ENCODE measurements around the gene OLFML2B.

OLFML2B gene

DNA sequence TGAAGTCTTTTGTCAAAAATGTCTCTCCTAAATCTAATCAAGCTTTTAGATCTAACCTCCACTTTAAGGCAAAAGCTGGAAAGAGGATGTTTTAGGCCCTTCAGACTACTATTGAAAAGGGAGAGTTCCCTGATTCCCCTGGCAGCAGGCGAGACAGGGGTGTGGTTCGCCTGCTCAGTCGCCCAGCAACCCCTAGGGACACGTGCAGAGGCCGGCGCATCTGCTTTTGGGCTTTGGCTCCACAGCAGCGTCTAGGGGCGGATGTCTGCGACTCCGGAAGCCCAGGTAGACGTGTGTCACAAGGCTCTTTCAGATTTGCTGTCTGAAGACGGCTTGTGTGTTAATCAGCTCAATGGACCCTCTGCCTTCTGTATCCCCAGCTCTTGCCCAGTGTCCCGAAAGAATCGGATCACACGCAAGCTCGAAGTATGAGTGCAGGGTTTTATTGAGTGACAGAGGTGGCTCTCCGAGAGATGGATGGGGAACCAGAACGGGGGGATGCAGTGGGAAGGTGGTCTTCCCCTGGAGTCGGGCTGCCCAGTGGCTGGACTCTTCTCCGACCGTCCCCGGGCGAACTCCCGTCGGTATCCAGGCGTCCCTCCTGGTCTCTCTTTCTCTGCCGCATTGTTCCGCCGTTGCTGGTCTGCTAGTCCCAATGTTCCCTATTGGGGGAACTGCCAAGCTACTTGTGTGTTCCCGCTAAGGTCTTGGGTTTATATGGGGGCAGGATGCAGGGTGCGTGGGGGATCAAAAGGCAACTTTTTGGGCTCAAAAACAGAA, 45.5 kb downstream of the OLFML2B start:
- no peak for DNase-seq (ENCODE audit: low spot score)

DNA sequence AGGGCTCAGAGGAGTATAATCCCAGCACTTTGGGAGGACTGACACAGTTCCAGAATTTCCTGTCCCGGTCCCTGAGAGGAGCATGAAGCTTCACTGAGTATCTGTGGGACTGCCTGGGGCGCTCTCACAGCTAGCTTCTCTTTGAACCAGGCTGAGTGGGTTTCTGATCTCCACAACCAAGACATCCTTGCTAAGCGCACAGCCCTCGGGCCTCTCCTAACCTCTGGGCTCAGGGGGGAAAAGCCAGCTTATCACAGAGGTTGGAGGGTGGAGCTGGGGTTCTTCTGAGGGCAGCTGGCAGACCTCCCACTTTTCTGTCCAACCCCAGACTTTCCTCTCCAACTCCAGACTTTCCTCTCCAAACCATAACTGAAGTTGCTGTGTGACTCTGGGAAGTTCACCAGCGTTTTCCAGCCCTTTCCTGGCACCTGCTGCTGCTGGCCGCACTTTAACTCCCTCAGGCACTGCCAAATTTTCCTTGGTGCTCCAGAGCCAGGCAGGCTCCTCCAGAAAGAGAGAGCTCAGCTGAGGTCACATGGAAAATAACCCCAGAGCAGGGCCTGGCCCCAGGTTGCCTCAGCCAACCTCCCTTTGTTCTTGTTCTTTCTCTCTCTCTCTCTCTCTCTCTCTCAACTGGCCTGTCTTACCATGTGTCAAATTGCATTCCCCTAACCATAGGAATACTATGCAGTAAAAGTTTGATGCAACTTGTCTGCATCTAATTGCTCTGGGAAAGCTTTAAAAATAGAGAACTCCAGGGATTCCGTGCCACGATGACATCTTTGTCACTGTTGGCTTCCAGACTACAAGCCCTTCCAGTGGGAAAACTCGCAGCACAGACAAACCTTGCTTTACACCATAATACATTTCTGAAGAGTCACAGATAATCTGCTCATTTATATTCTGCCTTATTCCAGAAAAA, 49.5 kb downstream of the OLFML2B start:
- no peak for DNase-seq (ENCODE audit: low spot score)

DNA sequence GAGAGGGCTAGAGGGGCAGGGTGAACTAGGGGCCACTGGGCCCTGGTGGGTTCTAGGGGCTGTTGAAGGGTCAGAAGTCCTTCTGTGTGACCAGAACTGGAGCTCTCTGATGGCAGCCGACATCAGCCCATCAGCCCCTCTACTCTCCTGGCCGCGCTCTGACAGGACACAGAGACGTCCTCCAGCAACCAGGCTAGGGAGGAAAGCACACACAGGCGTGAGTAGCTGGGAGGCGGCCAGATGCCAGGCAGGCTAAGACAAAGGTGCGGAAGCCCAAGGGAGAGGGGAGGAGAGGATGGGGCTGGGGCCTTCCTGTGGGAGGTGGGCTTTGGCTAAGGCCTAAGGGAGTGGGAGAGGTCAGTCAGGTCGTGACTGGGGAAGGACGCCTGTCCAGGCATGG, 50.8 kb downstream of the OLFML2B start:
- no peak for DNase-seq (ENCODE audit: low spot score)

DNA sequence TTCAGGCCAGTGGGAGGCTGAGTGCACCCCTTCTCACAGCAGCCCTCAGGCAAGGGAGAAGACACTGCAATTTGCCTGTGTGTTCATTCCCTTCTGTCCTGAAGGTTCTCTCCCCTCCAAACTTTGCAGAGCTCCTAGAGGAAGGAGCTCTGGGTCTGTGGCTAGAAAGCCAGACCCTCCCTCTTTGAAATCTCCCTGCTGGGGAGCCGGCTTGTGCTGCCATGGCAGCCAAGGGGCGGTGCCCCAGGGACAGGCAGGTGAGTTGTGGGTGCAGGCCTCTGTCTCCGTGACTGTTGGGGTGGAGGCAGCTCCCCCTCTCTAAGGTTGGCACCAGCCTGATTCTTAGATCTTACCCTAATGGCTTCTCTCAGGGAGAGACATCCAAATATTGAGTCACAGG, 53.0 kb downstream of the OLFML2B start:
- DNase-seq (ENCODE audit: low spot score): no peak

DNA sequence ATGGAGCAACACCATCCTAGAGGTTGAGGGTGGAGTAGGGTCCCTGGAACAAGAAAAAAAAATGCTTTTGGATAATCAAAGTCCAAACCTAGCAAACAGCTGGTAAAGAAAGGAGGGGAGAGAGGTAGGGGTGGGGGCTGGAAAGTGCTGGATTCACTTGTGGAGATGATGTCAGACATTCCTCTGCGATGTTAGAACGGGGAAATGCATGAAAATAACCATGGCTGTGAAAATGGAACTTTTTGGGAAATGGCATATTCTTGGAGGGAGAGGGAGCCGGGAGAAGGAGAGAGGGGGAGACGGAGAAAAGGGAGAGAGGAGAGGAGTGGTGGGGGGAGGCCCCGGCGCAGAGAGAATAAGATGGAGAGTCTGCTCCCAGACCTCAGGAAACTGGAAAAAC, 53.6 kb downstream of the OLFML2B start:
- no peak for DNase-seq (ENCODE audit: low spot score)

DNA sequence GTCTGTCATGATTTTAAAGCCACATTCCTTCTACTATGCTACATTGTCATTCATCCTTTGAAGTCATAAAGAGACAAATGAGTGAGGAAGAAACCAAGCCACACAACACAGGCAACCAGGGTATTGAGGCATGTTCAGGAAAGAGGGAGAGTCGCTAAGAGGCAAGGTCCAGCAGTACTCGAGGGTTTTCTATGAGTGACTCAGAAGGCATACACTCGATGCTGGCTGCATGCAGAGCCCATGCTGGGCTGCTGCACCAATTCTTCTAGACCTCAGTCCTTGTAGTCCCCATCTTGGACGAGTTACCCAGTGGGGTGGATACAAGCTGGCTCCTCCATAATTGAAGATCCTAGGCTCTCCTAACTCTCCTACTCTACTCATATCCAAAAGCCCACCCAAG, 57.6 kb downstream of the OLFML2B start:
- DNase-seq (ENCODE audit: low spot score): no peak

DNA sequence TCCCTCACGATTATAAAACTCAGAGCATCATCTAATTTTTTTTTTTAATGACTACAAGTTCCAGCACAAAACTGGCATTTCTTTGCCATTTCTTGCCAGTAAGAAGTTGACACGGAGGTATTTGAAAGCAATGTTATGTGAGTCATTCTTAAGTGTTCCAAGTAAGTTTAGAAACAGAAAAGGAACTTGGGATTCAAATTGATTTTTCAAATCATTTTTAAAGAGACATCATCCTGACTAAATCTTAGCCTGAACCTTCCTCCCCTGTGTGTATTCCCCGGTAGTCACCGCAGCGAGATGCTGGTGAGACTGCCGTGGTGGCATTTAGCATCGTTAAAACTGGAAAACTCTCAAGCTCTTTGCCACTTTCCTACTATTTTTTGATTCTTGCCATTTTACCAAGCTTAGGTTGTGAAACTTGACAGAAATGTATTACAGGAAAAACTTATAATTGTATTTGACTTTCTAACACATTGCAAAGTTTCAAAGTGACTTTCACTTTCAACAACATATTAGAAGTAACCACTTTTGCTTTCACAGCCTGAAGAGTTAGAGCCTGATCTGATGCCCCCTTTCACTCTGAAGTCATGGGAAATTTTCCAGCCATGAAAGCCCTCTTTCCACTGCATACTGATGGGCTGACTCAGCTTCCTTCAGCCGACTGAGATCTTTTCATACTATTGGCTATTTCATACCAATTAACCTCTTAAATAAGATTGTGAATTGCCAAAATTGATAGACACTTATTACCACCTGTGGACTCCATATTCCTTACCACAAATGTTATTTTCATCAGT, 61.4 kb downstream of the OLFML2B start:
- DNase-seq (ENCODE audit: low spot score): no peak

DNA sequence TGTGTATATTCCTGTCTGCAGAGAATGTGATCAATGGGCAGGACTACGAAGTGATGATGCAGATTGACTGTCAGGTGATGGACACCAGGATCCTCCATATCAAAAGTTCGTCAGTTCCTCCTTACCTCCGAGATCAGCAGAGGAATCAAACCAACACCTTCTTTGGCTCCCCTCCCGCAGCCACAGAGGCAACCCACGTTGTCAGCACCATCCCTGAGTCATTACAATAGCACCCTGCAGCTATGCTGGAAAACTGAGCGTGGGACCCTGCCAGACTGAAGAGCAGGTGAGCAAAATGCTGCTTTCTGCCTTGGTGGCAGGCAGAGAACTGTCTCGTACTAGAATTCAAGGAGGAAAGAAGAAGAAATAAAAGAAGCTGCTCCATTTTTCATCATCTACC, 65.2 kb downstream of the OLFML2B start:
- DNase-seq (ENCODE audit: low spot score): no peak

DNA sequence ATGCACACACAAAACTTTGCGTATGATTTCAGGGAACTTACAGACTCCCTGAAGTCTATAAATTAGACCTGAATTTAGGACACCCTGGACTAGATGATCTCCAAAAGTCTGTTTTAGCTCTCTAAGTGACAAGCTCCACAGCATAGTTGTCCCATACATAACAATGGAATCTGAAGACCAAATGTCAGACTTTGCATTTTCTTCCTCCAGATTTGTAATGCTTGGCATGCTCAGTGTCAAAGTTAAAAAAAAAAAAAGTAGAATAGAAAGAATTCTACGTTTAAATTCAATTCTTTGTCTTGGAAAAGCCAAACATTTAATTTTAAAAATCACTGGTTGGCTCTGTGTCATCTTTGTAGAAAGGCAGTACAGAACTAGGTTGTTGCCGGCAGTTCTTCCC, 66.7 kb downstream of the OLFML2B start:
- DNase-seq (ENCODE audit: low spot score): no peak

DNA sequence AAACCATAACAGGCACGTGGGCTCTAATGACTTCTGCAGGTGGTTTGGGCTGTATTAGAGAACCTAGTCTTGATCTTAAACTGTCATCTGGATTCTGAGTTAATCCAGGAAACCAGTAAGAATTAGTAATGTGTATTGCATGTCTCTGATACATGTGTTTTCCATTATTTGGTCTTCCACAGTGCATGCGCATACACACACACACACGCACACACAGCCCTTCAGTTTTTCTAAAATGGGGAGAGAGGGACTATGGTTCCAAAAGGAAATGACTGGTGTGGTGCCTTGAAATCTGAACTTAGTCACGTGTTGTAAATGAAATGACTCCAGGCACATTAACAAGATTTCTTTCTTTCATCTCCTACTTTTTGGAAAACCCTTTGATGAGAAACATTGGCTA, 67.6 kb downstream of the OLFML2B start:
- no peak for DNase-seq (ENCODE audit: low spot score)

DNA sequence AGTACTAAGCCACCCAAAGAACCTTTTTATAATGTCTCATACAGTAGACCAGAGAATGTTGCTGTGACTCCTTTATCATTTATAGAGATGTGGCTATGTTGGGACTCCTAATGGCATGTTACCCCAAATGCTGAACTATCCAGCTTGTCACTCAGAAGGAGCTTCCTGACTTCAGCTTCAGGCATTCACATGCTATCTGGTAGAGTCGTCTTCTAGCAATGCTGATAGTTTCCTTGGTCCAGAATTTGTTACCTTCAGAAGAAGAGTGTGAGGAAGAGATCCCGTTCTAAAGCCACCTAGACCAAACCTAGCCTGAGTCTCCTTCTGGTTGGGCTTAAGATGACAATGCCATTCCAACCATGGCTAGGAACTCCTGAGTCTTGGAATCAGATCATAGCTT, 68.1 kb downstream of the OLFML2B start:
- no peak for DNase-seq (ENCODE audit: low spot score)

DNA sequence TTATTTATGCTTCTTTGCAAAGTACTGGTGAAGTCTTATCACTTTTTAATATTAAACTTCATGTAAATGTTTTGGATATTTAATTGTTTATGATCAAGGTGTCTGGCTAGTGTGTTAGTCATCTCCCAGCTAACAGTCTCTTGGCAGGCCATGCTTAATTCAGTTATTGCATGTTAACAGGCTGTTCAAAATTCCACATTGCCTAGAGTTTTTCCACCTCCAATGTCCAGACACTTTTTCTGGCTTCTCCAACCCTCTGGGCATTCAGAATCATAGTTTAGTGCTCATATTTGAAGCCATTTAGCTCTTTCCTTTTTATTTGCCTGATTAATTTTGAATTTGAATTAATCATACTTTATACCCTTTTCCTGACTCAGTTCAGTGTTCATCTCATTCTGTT, 69.2 kb downstream of the OLFML2B start:
- no peak for DNase-seq (ENCODE audit: low spot score)

DNA sequence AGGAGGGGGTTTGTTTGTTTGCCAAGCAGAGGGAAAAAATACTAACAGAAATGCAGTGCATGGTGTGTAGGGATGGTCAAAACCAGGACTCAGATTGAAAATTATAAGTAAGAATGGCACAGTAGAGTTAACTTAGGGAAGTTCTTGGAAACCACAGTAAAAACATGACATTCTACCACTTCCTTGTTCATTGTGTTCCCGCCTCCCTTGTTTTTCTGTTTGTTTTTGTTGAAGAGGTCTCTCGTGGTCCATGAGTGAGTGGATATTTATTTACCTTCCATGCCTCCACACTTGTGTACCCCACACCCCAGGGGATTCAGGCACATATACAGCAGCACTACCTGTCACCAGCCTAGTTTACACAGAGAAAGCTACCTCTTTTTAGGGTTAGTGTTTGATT, 69.6 kb downstream of the OLFML2B start:
- DNase-seq (ENCODE audit: low spot score): no peak

DNA sequence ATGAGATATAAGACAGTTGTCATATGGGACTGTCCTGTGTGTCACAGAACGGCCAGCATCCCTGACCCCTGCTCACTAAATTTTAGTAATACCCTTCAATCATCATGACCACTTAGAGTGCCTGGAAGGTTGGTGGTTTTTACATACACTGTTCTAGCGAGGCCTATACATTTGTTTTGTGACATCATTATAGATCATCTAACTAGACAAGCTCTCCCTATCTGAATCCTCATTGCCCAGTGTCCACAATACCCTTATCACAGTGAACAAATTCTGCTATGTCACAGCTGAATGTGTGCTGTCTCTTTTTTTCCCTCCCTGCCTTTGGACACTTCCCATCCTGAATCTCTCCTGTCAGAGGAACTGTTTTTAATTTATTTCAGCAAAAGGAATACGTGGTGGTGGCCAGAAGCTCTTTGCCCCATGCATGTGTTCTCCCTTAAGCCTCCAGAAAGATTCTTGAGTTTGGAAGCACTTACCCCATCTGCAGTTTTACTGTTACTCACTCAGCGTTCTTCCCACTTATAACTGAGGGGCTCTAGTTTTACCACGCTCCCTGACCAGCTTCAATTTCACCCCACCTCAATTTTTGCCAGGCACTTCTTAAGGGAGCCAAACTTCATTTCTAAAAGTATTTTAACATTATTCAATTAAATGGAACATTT, 70.3 kb downstream of the OLFML2B start:
- DNase-seq (ENCODE audit: low spot score): no peak

DNA sequence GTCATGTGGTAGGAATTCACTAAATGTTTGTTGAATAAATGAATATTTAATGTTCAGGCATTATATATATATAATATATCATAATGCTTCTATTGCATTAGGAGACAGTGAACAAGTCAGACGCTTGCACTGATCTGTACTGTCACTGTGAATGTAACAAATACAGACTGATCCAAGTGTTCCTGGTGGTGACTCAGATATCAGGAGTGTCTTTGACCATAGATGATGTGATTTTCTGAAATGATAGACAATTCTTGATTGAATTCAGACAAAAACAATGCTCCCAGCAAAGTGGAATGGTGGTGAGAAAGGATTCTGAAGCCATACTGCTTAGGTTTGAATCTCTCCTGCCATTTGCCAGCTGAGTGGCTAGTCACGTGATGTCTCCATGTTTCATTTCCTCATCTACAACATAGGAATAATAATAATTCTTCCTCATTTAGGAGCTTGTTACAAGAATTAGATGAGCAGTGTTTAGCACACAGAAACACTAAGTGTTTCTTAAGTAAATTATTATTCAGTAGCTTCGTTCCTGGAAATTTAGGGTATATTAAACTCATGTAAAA, 71.0 kb downstream of the OLFML2B start:
- DNase-seq (ENCODE audit: low spot score): no peak

DNA sequence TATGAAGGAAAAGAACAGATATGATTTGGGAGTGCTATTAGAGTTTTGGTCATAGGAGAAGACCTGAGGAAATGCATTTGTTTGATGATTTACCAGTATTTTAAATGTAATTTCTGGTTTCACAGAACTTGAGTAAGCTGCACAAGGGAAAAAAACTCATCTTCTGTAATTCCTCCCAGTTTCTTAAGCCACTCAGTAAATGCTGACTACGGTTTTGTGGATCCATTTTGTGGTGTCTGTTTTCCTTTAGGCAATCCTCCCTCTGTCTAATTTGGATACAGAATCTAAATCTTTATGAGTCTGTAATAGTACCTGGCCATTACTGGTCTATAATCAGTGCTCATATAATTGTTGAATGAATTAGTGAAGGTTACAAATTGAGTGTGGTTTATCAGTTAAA, 72.0 kb downstream of the OLFML2B start:
- DNase-seq (ENCODE audit: low spot score): no peak

DNA sequence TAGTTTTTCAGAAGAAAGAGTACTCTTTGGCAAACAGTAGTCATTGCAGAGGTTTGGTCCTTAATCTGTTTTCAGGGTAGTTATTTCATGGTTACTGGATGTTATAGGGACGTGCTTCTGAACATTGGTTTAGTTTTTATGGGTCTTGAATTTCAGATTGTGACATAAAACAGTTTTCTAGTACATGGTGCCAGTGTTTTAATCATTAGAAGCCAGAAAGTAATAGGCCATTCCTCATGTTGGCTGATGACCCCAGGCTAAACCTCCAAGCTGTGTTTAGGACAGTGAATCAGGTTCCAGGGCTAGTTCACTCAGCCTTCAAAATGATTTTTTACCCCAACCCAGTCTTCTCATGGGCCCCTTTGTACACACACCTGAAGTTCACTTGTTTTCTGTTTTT, 73.3 kb downstream of the OLFML2B start:
- DNase-seq (ENCODE audit: low spot score): no peak

DNA sequence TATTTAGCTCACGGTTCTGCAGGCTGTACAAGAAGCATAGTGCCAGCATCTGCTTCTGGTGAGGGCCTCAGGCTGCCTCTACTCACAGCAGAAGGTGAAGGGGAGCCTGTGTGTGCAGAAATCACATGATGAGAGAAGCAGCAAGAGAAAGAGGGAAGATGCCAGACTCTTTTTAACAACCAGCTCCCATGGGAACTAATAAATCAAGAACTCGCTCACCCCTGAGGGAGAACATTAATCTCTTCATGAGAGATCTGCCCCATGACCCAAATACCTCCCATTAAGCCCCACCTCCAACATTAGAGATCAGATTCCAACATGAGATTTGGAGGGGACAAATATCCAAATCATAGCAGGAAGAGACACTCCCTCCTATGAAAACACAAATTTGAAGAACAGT, 74.1 kb downstream of the OLFML2B start:
- no peak for DNase-seq (ENCODE audit: low spot score)

DNA sequence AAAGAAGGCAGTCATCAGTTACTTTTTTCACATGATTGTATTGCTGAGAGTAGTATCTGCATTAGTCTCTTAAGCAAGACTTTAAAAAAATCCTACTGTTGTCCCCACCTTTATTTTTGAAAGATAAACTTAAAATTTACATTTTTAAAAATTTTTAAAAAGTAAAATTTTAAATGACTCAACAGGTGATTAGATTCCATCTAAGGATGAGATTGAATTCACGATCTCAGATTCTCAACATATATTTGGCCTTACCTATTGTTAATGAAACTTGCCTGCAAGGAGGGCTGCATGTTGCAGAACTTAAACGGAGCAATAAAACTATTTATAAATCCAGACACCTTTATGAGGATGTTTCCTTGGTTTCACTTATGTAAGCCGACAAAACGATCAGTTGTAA, 75.2 kb downstream of the OLFML2B start:
- no peak for DNase-seq (ENCODE audit: low spot score)

DNA sequence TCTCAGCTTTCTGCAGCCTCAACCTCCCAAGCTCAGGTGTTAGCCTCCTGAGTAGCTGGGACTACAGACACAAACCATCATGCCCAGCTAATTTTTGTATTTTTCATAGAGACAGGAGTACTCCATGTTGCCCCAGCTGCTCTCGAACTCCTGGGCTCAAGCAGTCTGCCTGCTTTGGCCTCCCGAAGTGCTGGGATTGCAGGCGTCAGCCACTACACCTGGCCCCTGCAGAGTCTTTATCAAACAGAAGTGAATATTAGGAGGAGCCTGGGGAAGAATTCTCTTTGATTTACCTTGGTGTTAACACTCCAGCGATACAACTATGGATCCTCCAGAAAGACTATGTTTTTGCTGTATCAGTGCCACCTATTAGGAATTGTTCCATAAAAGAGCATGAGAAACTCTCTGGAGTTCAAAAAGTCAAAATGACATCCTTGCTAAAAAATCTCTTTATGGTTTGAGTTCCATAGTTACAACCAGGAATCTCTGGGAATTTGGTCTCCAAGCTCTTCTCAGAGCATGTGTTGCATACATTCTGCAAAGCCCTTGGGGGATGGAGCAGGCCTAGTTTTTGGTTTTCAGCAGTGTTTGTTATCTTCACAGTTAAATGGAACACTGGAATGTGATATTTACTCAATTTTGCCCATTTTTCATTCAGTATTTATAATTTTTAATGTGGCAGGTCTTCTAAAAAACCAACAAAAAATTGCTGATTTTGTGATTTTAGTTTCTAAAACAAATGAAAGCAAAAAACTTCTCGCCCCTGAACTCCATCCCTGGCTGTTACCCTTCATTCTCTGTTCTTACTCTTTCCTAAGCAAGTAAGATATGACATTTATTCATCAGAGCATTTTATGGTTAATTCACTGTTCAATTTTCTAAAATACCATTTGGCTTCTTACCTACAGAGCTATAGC, 77.3 kb downstream of the OLFML2B start:
- no peak for DNase-seq (ENCODE audit: low spot score)
